Hematopoietic multipotent progenitor cell treated with erythropoietin and hydrocortisone succinate and interleukin-3 and kit ligand, for 4 days (in vitro differentiated cells): ENCODE measurements around the gene NHS.

Experiments
- DNase-seq: peaks from one replicate; pipeline ENCODE4 v3.0.0-alpha.2; 2015

NHS gene

GRCh38 chrX:17689971-17690409, 315.0 kb downstream of the NHS start:
- peak; percentile 72 for DNase-seq

DNA sequence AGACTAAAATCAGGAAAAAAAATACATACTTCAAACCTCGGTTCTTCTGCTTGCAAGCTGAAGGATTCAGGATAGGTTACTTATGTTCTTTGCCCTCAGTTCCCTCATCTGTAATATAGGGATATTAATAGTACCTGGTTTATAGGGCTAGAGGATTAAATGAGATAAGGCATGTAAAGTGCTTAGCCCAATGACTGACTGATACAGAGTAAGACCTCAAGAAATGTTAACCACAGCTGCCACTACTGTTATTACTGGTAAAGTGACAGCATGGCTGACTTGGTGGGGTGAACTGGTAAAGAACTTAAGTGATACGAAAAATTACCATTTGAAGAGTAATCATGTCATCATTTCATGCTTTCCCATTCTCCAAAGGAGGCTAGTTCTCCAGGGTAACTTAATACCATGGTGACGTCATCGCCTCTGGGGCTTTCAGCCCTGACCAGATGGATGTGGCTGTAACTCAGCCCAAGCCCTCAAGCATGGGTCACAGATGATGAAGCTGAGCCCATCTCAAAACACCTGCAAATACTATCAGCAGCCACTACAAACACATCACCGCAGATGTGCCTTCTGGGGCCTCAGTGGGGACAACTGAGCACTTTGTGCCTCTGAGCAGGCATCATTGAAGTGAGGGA, 317.8 kb downstream of the NHS start:
- no peak for DNase-seq

DNA sequence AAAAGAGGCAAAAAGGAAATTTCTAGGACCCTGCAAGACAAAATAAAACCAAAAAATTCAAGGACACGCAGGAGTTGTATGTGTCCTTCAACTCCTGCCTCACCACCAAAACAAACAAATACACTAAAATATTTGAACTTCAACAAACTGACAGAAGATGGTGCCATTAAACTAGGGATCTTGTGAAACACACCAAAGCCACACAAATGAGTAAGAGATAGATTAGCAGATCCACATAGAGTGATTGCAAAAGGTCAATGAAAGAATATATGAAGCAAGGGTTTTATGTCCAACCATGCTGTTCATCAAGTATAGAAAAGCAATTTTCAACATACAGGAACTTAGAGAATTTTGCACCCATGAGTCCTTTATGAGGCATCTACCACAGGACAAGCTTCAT, 322.2 kb downstream of the NHS start:
- DNase-seq = peak; percentile 43

- no peak for DNase-seq
Observed at GRCh38 chrX:17700976-17701375, 326.0 kb downstream of the NHS start.

DNA sequence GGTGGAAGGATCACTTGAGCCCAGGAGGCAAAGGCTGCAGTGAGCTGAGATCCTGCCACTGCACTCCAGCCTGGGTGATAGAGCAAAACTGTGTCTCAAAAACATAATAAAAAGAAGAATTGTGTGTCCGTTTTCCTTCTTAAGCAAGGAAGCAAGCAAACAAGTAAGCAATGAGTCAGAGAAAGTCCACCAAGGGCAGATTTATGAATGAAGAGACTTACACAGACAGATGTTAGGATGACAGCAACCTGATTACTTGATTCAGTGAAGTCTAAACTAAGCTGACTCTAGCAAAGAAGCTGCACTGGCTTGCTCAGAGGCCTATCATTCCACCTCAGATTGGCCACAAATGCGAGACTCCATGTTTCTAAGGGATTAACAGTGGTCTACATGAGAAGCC, 328.2 kb downstream of the NHS start:
- DNase-seq = no peak

DNA sequence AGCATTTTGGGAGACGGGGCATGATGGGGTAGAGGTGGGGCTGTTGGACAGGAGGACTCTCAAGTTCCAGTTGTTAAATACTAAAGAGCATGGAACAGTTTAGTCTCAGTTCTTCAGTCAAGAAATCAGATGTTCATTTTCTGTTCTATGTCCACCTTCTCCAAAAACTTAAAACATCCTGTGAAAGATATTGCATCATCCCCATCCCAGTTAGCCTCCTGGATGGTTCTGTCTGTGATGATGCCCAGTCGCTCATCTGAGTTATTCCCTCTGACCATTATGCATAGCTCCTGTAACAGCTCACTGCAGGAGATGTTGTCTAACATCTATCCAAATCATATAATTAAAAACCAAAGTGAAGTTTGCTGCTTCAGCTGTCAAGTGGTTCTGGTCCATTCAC, 330.2 kb downstream of the NHS start:
- DNase-seq = no peak

DNA sequence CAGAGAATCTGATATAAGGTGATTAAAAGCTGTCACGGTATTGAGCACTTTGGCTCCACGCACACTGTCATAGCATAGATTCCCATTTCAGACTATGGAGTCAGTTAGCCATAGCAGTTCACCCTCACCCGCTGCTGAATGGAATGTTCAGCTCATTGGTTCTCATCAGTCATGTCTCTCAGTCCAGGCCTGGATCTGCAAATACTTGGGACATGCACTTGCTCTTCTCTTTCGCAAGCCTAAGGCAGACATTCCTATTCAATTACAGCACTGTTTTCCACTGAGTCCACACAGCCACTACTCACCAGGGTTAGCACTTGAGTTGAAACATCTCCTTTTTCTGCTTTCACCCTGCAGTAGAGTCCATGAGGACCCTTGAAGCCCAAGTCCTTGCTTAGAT, 331.7 kb downstream of the NHS start:
- DNase-seq = no peak

DNA sequence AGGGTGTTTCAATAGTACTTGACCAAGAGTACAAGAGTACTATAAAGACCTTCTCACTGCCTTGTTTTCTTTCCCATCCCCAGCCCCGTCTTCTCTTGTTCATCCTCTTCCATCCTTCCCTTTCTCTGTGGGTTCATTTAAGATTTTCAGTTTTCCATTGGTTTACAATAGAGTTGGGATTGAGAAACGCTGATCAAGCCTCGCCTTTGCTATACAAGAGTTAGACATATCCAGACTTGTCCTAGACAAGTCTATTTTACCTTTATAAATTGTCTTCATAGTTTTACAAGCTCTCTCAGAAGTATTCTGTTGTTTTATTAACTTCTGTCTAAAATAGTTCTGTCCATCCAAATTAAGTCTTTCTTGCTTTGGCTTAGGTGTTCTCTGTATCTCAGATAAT, 332.7 kb downstream of the NHS start:
- no peak for DNase-seq

GRCh38 chrX:17710871-17711301, 335.9 kb downstream of the NHS start:
- no peak for DNase-seq

- DNase-seq = no peak
Observed at GRCh38 chrX:17713288-17713687, 338.3 kb downstream of the NHS start.

DNA sequence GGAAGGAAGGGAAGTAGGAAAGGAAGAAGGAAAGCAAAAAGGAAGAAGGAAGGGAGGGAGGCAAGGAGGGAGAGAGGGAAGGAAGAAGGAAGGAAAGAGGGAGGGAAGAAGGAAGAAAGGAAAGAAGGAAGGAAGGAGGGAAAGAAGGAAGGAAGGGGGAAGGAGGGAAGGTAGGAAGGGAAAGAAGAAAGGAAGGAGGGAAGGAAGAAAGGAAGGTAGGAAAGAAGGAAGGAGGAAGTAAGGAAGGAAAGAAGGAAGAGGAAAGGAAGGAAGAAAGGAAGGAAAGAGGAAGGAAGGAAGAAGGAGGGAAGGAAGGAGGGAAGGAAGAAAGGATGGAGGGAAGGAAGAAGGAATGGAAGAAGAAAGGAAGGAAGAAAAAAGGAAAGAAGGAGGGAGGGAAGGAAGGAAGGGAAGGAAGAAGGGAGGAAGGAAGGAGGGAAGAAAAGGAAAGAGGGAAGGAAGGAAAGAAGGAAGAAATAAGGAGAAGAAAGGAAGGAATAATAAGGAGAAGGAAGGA, 343.7 kb downstream of the NHS start:
- DNase-seq = no peak

DNA sequence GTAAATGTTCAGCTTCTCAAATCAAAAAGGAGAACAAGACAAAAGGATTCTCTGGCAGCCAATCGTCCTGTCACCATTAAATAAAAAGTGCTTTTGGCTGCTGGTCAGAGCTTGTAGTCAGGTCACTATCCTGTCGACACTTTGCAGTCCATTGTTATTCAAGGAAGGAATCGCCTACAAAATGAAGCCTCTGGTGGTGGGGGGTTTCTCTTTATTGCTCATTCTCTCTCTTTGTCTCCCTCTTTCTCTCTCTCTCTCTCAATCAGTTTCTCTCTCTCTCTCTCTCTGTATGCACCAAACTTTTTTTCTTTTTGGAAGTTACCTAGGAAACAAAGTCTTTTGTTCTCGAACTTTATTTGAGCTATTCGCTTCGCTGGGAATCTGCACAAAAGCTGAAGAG, 344.7 kb downstream of the NHS start:
- DNase-seq = no peak

- DNase-seq = no peak
Observed at GRCh38 chrX:17721715-17722114, 346.7 kb downstream of the NHS start.

DNA sequence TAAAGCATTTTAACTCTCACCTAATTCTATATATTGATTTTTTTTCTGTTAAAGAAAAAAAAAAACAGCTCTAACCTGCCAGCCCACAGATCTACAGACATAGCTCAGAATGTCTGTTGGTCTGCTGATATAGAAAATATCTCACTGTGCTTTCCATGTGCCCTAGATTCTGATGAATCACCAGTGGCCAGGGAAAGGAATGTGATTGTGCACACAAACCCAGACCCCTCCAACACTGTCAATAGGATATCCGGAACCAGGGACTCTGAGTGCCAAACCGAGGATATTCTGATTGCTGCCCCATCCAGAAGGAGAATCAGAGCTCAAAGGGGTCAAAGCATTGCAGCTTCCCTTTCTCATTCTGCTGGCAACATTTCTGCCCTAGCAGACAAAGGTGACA, 350.2 kb downstream of the NHS start:
- DNase-seq = no peak

DNA sequence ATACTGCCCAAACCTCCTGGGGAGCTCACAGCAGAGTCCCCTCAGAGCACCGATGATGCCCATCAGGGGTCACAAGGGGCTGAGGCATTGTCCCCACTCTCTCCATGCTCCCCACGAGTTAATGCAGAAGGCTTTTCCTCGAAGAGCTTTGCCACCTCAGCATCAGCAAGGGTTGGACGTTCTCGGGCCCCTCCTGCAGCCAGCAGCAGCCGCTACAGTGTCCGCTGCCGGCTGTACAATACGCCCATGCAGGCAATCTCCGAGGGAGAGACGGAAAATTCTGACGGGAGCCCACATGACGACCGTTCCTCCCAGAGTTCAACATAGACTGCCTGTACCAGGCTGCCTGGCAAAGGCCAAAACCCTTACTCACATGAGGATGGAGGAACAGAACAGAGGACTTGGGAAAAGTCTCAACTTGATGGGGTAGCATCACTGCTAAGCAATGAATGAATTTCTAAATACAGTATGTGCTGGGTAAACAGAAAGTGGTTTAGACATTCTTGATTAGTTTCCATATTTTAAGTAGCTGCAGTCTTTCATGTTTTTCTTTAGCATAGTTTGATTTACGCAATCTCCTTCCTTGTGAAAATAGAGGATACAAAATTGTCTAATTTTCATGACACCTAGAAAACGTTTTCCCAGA, 357.3 kb downstream of the NHS start:
- DNase-seq = no peak

GRCh38 chrX:17735406-17735805, 360.4 kb downstream of the NHS start:
- DNase-seq = no peak

DNA sequence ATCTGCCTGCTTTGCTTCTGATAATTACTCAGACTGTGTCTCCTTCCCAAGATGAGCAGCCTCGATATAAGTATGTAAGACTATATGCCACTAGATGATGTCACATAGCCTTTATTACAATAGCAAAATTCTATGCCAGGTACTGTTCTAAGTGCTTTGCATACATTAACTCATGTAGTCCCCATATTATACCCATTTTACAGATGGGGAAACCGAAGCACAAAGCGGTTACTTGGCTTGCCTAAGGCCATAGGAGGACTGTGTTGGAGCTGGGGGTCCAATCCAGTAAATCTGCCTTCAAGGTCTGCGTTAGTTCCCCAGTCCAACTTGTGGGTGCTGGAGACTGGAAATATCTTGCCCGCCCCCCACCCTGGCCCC, 361.5 kb downstream of the NHS start:
- no peak for DNase-seq

DNA sequence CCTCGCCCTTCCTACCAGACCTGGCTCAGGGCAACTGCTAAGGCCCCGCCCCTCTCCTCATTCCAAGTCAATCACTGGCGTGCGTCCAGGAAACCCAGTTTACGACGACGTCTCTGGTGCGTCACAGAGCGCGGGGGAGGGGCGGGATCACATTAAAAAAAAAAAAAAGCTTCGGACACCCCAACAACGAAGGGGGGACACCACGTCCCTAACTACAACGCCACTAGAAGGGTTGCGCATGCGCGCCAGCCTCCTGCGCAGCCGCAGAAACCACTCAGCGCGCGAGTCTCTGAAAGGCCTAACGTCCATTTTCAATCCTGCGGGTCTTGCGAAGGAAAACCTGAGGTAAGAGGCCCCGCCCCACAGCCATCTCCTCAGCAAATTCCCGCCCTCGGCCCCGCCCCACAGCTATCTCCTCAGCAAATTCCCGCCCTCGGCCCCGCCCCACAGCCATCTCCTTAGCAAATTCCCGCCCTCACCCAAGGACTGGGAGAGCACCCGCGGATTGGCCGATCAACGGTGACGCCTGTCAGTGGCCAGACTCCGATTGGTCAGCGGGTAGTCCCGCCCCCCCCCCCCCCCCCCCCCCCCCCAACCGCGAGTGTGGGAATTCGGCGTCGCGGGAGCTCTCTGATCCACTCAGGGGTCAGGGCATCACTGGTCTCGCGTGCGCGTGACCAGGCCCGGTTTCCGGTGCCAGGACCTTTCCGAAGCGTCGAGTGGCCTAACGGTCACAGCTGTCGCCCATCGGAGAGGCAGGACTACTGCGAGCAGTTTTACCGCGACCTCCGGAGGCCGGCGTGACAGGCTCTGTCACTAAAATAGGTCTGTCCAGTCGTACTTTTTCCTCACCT, 362.1 kb downstream of the NHS start, which contains the start of gene SCML1:
TSS of gene SCML1 (plus strand) at position 638 of the 854 bp plus-strand sequence. CDS start 6,694 bp downstream, outside the sequence.
- peak; percentile 97 for DNase-seq

DNA sequence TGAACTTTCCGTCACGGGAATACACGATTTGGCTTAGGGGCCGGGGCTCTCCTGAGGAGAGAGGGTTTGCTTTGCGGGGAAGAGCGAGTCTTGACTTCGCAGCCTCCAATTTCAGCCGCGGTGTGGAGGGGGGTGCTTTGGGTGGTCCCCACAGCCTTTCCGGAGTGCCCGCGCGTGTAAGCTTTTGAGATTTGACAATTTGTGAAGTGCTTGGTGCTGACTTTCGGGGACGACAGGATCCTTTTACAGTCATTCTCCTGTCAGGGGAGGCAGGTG, 362.6 kb downstream of the NHS start:
- DNase-seq = peak; percentile 29

GRCh38 chrX:17737986-17738713, 363.1 kb downstream of the NHS start:
- DNase-seq = peak; percentile 13

GRCh38 chrX:17738737-17739535, 363.9 kb downstream of the NHS start:
- no peak for DNase-seq
